CD8-positive, alpha-beta memory T cell (primary cell): ENCODE results near the gene CDYL. TPM values are rescaled to one million over a fixed set of nuclear protein-coding genes. Genes with fewer than 3 reads are reported as not detected.
"Not testable (repeated sequence)": the region's sequence is repeated elsewhere in the genome, so short reads cannot be mapped to it uniquely, and the experiment has no call there.

ENCODE experiments used
- CTCF ChIA-PET: fragments of 350-600 bp; sonication (Branson Sonifier 250); formaldehyde crosslinking; loops from one replicate; lab custom pipeline; 2021; ENCODE audit warnings: antibody characterized with exemption; lab: Charles Lee
- POLR2A ChIA-PET: fragments of 350-600 bp; sonication (Branson Sonifier 250); formaldehyde crosslinking; loops from one replicate; lab custom pipeline; 2021; ENCODE audit warnings: antibody characterized with exemption; lab: Charles Lee
- DNase-seq, 5 donors: peaks; one replicate each; pipeline versions ENCODE4 v3.0.0 to v3.0.0-alpha.2; 2020 to 2022; ENCODE audit warnings: mixed read lengths in 1 of 5
- H3K27ac ChIP-seq: one replicate; pipeline ENCODE4 v1.7.0; 2013; ENCODE audit warnings: low read depth, mild to moderate bottlenecking, low read length, moderate library complexity
- H3K27me3 ChIP-seq: 2 replicates; pipeline ENCODE4 v1.7.0; 2013; ENCODE audit warnings: low read length, mild to moderate bottlenecking; ENCODE audit not compliant: insufficient read depth, poor library complexity, severe bottlenecking
- H3K36me3 ChIP-seq: 2 replicates; pipeline ENCODE4 v1.7.0; 2013; ENCODE audit warnings: mild to moderate bottlenecking, low read length, moderate library complexity; ENCODE audit not compliant: insufficient read depth
- H3K4me1 ChIP-seq: 2 replicates; pipeline ENCODE4 v1.7.0; 2013; ENCODE audit warnings: mild to moderate bottlenecking, low read length, moderate library complexity; ENCODE audit not compliant: insufficient read depth
- H3K4me3 ChIP-seq: 2 replicates; pipeline ENCODE4 v1.7.0; 2013; ENCODE audit warnings: mild to moderate bottlenecking, low read length
- H3K9me3 ChIP-seq: 2 replicates; pipeline ENCODE4 v1.7.0; 2013; ENCODE audit warnings: mild to moderate bottlenecking, low read length
- H3K27ac Mint-ChIP-seq, 8 donors: one replicate each; pipeline ENCODE4 v1.8.0; 2020 to 2021; ENCODE audit warnings: mixed read lengths in 8 of 8, mild to moderate bottlenecking in 6 of 8, inconsistent platforms in 3 of 8, moderate library complexity in 3 of 8
- H3K27me3 Mint-ChIP-seq, 2 donors: one replicate each; pipeline ENCODE4 v1.8.0; 2020 to 2021; ENCODE audit warnings: mixed read lengths in 2 of 2, mild to moderate bottlenecking in 1 of 2, moderate library complexity in 1 of 2
- H3K36me3 Mint-ChIP-seq, 3 donors: one replicate each; pipeline ENCODE4 v1.8.0; 2020 to 2021; ENCODE audit warnings: mixed read lengths in 3 of 3, inconsistent platforms in 1 of 3, mild to moderate bottlenecking in 1 of 3
- H3K4me1 Mint-ChIP-seq, 3 donors: one replicate each; pipeline ENCODE4 v1.8.0; 2020 to 2021; ENCODE audit warnings: mixed read lengths in 3 of 3, inconsistent platforms in 1 of 3, mild to moderate bottlenecking in 1 of 3
- H3K4me3 Mint-ChIP-seq, 7 donors: one replicate each; pipeline ENCODE4 v1.8.0; 2020 to 2021; ENCODE audit warnings: mixed read lengths in 7 of 7, mild to moderate bottlenecking in 6 of 7, moderate library complexity in 4 of 7, inconsistent platforms in 2 of 7
- H3K9me3 Mint-ChIP-seq, 5 donors: one replicate each; pipeline ENCODE4 v1.8.0; 2020 to 2022; ENCODE audit warnings: mixed read lengths in 5 of 5, mild to moderate bottlenecking in 3 of 5, moderate library complexity in 2 of 5, inconsistent platforms in 1 of 5
- polyA plus RNA-seq: library from polyadenylated mRNA; unstranded; fragments of 300-500 nt; fragmentation: Illumina TruSeq; gene quantifications from one replicate; pipeline ENCODE4 v1.2.3, GENCODE V29; 2021
- total RNA-seq, 2 experiments: library from RNA; stranded (reverse); gene quantifications; one replicate each; pipeline ENCODE4 v1.2.3, GENCODE V29; 2021

The CDYL gene
- total and polyA plus RNA-seq, 3 experiments from 2014 or later = 7.5 to 32.2 (median 31.7) TPM

DNA sequence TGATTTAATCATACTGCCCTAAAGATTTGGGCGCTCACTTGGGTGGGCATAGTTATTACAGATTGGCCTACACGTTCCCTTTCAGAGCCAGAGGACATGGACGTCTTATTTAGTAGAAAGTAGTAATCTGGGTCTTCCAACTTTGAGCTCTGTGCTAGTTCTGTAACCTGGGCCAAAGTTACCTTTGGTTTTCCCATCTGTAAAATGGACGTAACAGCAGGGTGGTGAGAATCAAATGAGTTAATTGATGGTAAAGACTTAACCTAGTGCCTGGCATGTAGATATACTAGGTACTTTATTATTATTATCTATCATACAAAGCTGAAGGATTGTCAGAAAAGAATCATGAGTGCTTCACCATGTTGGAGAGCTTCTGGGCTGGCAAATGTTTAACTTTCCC, 74.8 kb downstream of the CDYL start:
- no peaks in the 10 kb centered on the region for H3K36me3 ChIP-seq
- no peaks in the 10 kb centered on the region for H3K9me3 ChIP-seq
- H3K4me1 Mint-ChIP-seq = peaks cover 73 to 90% (median 81%) of the 10 kb centered on the region in 3 donors
- no peak overlapping the region for H3K4me3 Mint-ChIP-seq
- no peak for DNase-seq
- H3K27me3 Mint-ChIP-seq = no peaks in the 10 kb centered on the region
- ChIA-PET CTCF (no interaction called here), POLR2A (no interaction called here)
- H3K36me3 Mint-ChIP-seq = peaks cover 0 to 7% (median 2%) of the 10 kb centered on the region in 3 donors
- H3K27ac ChIP-seq = no peak overlapping the region
- H3K27me3 ChIP-seq = no peaks in the 10 kb centered on the region
- H3K9me3 Mint-ChIP-seq = no peaks in the 10 kb centered on the region
- H3K27ac Mint-ChIP-seq = no peak overlapping the region
- H3K4me3 ChIP-seq = no peak overlapping the region
- H3K4me1 ChIP-seq = peaks cover 20% of the 10 kb centered on the region

DNA sequence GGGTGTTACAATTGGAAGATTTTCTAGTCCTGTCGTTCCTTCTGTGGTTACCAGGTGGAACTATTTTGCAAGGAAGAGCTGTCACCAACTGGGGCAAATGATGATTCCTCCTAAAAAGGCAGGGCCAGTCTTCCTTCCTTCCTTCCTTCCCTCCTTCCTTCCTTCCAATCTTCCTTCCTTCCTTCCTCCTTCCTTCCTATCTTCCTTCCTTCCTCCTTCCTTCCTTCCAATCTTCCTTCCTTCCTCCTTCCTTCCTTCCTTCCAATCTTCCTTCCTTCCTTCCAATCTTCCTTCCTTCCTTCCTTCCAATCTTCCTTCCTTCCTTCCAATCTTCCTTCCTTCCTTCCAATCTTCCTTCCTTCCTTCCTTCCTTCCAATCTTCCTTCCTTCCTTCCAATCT, 76.0 kb downstream of the CDYL start:
- H3K36me3 ChIP-seq, H3K9me3 Mint-ChIP-seq, DNase-seq, H3K9me3 ChIP-seq, H3K27ac ChIP-seq, H3K4me3 ChIP-seq, H3K27me3 Mint-ChIP-seq, CTCF ChIA-PET, H3K27me3 ChIP-seq, H3K4me3 Mint-ChIP-seq, H3K36me3 Mint-ChIP-seq, POLR2A ChIA-PET: not testable (repeated sequence)
- H3K4me1 ChIP-seq = peaks cover 16% of the 10 kb centered on the region
- Mint-ChIP-seq H3K27ac (peak overlapping the region in 3 of 8 donors; percentile 50 to 84 (median 72)), H3K4me1 (peaks cover 77 to 94% (median 86%) of the 10 kb centered on the region in 3 donors)

DNA sequence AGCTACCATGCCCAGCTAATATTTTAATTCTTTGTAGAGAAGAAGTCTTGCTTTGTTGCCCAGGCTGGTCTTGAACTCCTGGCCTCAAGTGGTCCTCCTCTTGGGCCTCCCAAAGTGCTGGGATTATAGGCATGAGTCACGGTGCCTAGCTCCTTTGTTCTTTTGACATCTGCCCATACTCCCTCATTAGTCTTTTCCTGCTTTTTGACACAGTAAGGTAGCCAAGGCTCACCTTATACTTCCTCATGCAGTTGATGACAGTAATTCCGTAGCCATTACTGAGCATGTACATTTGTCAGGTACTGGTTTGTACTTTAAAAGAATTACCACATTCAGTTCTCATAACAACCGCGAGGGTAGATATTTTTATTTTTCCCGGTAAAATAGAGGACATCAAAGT, 76.7 kb downstream of the CDYL start:
- Mint-ChIP-seq H3K27ac (no peak overlapping the region), H3K27me3 (no peaks in the 10 kb centered on the region), H3K36me3 (peaks cover 0 to 8% (median 6%) of the 10 kb centered on the region in 3 donors), H3K4me3 (no peak overlapping the region), H3K9me3 (no peaks in the 10 kb centered on the region), H3K4me1 (peaks cover 79 to 95% (median 86%) of the 10 kb centered on the region in 3 donors)
- no peak for DNase-seq
- H3K27ac ChIP-seq = no peak overlapping the region
- no peaks in the 10 kb centered on the region for H3K27me3 ChIP-seq
- no peak overlapping the region for H3K4me3 ChIP-seq
- CTCF ChIA-PET = interaction anchor here (0.6 kb wide), 1 partner anchor 298 kb away, joined by 3 read pairs; no protein-coding TSS in a partner anchor
- peaks cover 17% of the 10 kb centered on the region for H3K4me1 ChIP-seq
- no peaks in the 10 kb centered on the region for H3K9me3 ChIP-seq
- POLR2A ChIA-PET = no interaction called here
- H3K36me3 ChIP-seq = no peaks in the 10 kb centered on the region

DNA sequence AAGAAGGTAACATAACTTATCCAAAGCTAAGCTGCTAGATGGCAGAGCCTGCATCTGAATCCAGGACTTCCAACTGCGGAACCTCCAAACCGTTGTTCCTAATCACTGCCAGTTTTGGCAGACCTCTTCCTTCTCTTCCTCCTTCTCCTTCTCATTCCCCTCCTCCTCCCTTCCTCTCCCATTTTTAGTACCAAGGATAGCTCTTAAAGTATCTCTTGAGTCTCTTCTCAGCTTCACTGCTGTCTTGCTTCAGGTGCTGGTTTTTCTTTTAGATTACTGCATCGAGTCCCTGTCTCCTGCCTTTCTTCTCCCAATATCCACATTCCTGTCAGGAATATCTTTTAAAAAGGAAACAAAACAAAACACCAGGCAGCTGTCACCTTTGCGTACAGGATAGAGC, 77.1 kb downstream of the CDYL start:
- ChIA-PET CTCF (interaction anchor here (0.6 kb wide), 1 partner anchor 298 kb away, joined by 3 read pairs; no protein-coding TSS in a partner anchor), POLR2A (no interaction called here)
- peaks cover 17% of the 10 kb centered on the region for H3K4me1 ChIP-seq
- Mint-ChIP-seq H3K4me3 (peak overlapping the region in 1 of 7 donors; percentile 12), H3K4me1 (peaks cover 76 to 95% (median 86%) of the 10 kb centered on the region in 3 donors), H3K27me3 (no peaks in the 10 kb centered on the region), H3K9me3 (no peaks in the 10 kb centered on the region), H3K27ac (no peak overlapping the region), H3K36me3 (peaks cover 0 to 8% (median 6%) of the 10 kb centered on the region in 3 donors)
- H3K27me3 ChIP-seq = no peaks in the 10 kb centered on the region
- no peaks in the 10 kb centered on the region for H3K36me3 ChIP-seq
- no peak overlapping the region for H3K4me3 ChIP-seq
- no peak overlapping the region for H3K27ac ChIP-seq
- no peaks in the 10 kb centered on the region for H3K9me3 ChIP-seq
- DNase-seq = no peak

DNA sequence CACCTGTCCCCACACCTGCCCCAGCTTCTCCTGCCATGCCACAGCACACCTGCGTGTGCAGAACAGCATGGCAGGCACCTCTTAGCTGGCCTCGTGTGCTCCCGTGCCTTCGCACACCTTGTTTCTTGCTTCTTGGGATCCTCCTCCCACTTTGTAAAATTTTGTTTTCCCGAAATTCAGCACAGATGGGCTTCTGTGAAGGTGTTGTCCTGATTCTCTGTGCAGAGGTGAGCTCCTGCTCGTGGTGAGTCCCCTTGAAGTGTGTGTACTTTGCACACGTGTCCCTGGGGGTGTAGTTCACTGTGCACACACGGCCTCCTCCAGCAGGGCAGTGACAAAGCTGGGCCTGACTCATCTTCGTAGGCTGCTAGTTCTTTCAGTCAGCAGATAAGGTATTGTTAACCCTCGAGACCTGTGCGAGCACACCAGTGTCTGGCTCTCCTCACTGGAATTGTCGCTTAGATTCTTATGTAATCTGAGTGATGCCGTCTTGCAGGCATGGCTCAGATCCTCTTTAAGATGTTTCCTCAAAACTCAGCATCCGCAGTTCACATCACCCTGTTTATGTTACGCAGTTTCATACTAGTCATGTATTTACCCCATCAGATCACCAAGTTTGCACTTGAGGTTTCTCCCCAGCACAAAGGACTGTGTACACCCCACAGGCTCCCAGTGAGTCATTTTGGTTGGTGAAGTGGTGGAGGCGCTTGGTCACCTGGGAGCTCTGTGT, 77.7 kb downstream of the CDYL start:
- H3K4me1 Mint-ChIP-seq = peaks cover 76 to 95% (median 86%) of the 10 kb centered on the region in 3 donors
- Histone ChIP-seq H3K27ac (no peak overlapping the region), H3K9me3 (no peaks in the 10 kb centered on the region), H3K27me3 (no peaks in the 10 kb centered on the region), H3K4me3 (no peak overlapping the region), H3K36me3 (no peaks in the 10 kb centered on the region), H3K4me1 (peaks cover 17% of the 10 kb centered on the region)
- peak overlapping the region in 4 of 8 donors; percentile 1 to 70 (median 8) for H3K27ac Mint-ChIP-seq
- H3K9me3 Mint-ChIP-seq = no peaks in the 10 kb centered on the region
- H3K36me3 Mint-ChIP-seq = peaks cover 0 to 10% (median 6%) of the 10 kb centered on the region in 3 donors
- POLR2A ChIA-PET = no interaction called here
- H3K27me3 Mint-ChIP-seq = no peaks in the 10 kb centered on the region
- DNase-seq = no peak
- CTCF ChIA-PET = no interaction called here
- peak overlapping the region in 1 of 7 donors; percentile 12 for H3K4me3 Mint-ChIP-seq

DNA sequence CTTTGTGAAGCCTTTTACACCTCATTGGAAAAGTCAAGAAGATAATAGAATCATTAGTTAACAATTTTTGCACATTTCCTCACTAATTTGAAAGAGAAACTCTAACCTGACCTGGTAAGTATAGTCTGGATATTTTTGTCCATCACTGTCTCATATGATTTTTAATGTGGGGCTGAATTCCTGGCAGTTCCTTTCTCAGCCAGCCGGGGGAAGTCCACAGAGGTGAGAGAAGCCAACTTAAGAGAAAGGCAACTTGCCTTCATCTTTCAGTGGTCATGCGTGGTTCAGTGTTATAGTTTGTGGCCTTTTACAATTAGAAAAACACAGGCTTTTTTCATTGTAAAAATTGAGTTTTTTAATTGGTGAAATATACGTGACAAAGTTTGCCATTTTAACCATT, 80.6 kb downstream of the CDYL start:
- Histone ChIP-seq H3K27me3 (no peaks in the 10 kb centered on the region), H3K4me3 (no peak overlapping the region), H3K4me1 (peaks cover 10% of the 10 kb centered on the region), H3K27ac (no peak overlapping the region), H3K36me3 (no peaks in the 10 kb centered on the region), H3K9me3 (no peaks in the 10 kb centered on the region)
- Mint-ChIP-seq H3K4me1 (peaks cover 67 to 88% (median 87%) of the 10 kb centered on the region in 3 donors), H3K27ac (peak overlapping the region in 1 of 8 donors; percentile 24), H3K4me3 (no peak overlapping the region), H3K36me3 (peaks cover 0 to 15% (median 6%) of the 10 kb centered on the region in 3 donors), H3K9me3 (no peaks in the 10 kb centered on the region), H3K27me3 (no peaks in the 10 kb centered on the region)
- ChIA-PET CTCF (no interaction called here), POLR2A (no interaction called here)
- DNase-seq = no peak

DNA sequence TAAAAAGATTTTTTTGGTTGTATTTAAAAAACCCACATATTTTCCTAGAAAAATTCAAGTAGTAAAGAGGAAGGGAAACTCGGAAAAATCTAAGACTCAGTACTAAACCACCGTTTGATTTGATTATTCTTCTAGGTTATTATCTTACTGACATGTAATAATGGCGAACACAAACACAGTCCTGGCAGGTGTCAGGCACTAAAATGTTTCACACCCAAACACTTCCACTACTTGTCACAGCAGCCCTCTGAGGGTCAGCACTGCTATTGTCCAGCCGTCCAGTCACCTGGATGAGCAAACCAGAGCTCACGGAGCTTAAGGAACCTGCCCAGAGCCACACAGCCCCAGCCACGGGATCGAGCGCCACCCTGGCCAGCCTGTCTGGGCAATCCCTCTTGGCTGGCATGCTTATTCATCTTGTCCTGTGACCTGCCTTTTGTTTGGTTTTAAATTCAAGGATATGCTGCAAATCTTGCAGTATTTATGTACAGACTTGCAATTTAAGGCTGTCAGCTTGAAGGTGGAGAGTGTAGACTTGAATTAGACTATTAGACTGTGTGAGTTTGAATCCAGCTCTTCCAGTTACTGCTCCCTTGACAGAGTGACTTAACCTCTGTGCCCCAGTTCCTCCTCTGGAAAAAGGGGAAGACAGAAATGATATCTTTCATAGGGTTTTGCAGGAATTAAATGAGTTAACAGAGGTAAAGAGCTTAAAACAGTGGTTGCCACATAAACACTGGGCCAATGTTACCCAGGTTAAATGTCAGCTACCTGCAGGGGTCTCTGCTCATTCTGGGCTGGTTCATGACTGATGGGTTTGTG, 82.2 kb downstream of the CDYL start:
- CTCF ChIA-PET = interaction anchor here (0.7 kb wide), 1 partner anchor 104 kb away, joined by 3 read pairs; no protein-coding TSS in a partner anchor
- peaks cover 56 to 80% (median 77%) of the 10 kb centered on the region in 3 donors for H3K4me1 Mint-ChIP-seq
- no peak overlapping the region for H3K27ac ChIP-seq
- DNase-seq = no peak
- H3K36me3 ChIP-seq = no peaks in the 10 kb centered on the region
- peak overlapping the region in 3 of 8 donors; percentile 7 to 68 (median 19) for H3K27ac Mint-ChIP-seq
- H3K36me3 Mint-ChIP-seq = peaks cover 5 to 15% (median 8%) of the 10 kb centered on the region in 3 donors
- H3K27me3 ChIP-seq = no peaks in the 10 kb centered on the region
- no peaks in the 10 kb centered on the region for H3K9me3 ChIP-seq
- H3K4me3 Mint-ChIP-seq = peak overlapping the region in 1 of 7 donors; percentile 4
- peaks cover 10% of the 10 kb centered on the region for H3K4me1 ChIP-seq
- no peaks in the 10 kb centered on the region for H3K27me3 Mint-ChIP-seq
- no peak overlapping the region for H3K4me3 ChIP-seq
- POLR2A ChIA-PET = no interaction called here
- H3K9me3 Mint-ChIP-seq = peaks cover 0 to 8% (median 4%) of the 10 kb centered on the region in 5 donors

DNA sequence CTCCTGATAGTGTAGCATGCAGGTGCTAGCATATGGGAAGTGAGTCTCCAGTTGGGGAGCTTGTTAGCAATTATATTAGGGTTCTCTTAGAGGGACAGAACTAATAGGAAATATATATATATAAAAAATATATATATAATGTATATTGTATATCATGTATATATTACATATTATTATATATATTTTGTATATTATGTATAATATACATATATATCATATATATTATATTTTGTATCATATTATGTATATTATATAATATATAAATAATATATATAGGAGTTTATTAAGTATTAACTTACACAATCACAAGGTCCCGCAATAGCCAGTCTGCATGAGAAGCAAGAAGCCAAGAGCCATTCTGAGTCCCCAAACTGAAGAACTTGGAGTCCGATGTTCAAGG, 84.2 kb downstream of the CDYL start:
- peaks cover 42 to 78% (median 58%) of the 10 kb centered on the region in 3 donors for H3K4me1 Mint-ChIP-seq
- H3K36me3 Mint-ChIP-seq = peaks cover 20 to 27% (median 23%) of the 10 kb centered on the region in 3 donors
- no peaks in the 10 kb centered on the region for H3K27me3 Mint-ChIP-seq
- peaks cover 18 to 25% (median 21%) of the 10 kb centered on the region in 5 donors for H3K9me3 Mint-ChIP-seq
- DNase-seq = no peak
- H3K4me3 Mint-ChIP-seq = no peak overlapping the region
- no peak overlapping the region for H3K27ac ChIP-seq
- peaks cover 4% of the 10 kb centered on the region for H3K4me1 ChIP-seq
- ChIA-PET POLR2A (no interaction called here), CTCF (no interaction called here)
- H3K4me3 ChIP-seq = no peak overlapping the region
- H3K27me3 ChIP-seq = no peaks in the 10 kb centered on the region
- H3K36me3 ChIP-seq = no peaks in the 10 kb centered on the region
- no peak overlapping the region for H3K27ac Mint-ChIP-seq
- H3K9me3 ChIP-seq = peaks cover 8% of the 10 kb centered on the region
